ENCODE measurements around the gene ARFGAP3. TPM values are rescaled to one million over a fixed set of nuclear protein-coding genes. Genes with fewer than 3 reads are reported as not detected.

Gene ARFGAP3
- total RNA-seq, 1 donor from 2014 or later: 80.8 TPM

GRCh38 chr22:42873356-42873755 lies 16.3 kb upstream of the ARFGAP3 start:
- peaks cover 12% of the 10 kb centered on the region for H3K4me1 Mint-ChIP-seq (ENCODE audit: low read depth)
- no peak for TF ChIP-seq CTCF (IDR thresholded peaks at IDR 0.05)
- peak overlapping the region; percentile 32 for H3K27ac Mint-ChIP-seq (ENCODE audit: unreplicated experiment)
- no peak for DNase-seq (ENCODE audit: low spot score)
- no peaks in the 10 kb centered on the region for H3K9me3 Mint-ChIP-seq (ENCODE audit: low read depth)
- H3K4me3 Mint-ChIP-seq (ENCODE audit: unreplicated experiment): no peak overlapping the region
- H3K27me3 Mint-ChIP-seq (ENCODE audit: low read depth): no peaks in the 10 kb centered on the region
- peaks cover 20% of the 10 kb centered on the region for H3K36me3 Mint-ChIP-seq (ENCODE audit: low read depth)

DNA sequence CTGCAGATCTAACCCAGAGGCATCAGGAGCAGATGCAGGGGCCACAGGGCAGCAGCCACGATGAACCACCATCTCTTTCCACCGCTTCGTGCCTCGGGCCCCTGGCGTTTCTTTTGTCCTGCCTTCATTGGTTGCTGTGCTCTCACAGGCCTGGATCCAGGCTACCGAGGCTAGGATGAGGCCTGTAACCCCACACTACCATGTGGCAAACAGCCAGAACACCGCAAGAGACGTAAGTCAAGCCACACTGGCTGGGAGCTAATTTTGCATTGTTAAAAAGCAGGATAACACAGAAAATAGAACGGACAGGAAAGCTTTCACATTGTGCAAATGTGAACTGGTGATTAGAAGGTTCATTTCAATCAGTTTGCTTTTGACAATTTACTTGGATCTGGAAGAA lies 15.7 kb upstream of the ARFGAP3 start:
- H3K9me3 Mint-ChIP-seq (ENCODE audit: low read depth): no peaks in the 10 kb centered on the region
- peaks cover 19% of the 10 kb centered on the region for H3K36me3 Mint-ChIP-seq (ENCODE audit: low read depth)
- H3K27me3 Mint-ChIP-seq (ENCODE audit: low read depth): no peaks in the 10 kb centered on the region
- no peak for DNase-seq (ENCODE audit: low spot score)
- no peak for TF ChIP-seq CTCF (IDR thresholded peaks at IDR 0.05)
- no peak overlapping the region for H3K4me3 Mint-ChIP-seq (ENCODE audit: unreplicated experiment)
- peaks cover 16% of the 10 kb centered on the region for H3K4me1 Mint-ChIP-seq (ENCODE audit: low read depth)
- H3K27ac Mint-ChIP-seq (ENCODE audit: unreplicated experiment): no peak overlapping the region

DNA sequence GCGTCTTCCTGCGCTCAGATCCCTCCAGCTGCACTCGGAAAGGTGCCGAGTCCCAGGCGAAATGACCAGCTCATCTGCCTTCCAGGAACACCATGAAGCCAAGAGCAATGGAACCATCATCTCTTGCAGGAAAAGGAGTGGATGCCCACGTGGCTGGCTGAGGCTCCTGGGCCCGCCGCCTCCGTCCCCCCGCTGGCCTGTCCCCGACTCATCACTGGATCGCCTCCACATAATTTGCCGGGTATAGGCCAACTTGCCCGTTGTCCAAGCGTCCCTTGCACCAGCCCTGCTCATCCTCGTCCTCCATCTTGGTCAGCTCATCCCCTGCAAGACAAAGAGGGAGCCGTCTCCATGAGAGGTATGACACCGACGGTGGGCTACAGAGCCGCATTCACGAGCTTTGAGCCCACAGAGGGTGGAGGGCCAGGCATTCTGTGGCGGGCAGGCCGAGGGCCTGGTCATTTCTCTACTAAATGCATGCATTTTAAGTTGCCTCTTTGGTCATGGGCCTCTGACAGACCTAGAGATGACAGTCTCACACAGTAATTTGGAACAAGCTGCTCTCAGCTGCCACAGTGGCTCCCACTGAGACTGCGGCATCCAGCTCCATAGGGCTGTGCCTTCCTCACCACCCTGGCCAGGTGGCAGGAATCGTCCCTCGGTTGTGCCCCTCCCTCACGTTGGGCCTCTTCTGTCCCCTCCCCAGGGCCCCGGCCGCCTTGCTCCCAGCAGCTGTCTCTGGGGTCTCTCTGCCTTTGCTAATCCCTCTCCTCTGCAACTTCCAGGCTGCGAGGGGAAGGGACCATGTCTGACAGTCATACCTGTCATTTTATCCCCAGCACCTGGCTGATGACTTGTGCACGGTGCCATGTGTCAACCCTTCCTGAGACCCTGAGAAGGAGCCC lies 14.3 kb upstream of the ARFGAP3 start:
- no peak for TF ChIP-seq CTCF (IDR thresholded peaks at IDR 0.05)
- peaks cover 13% of the 10 kb centered on the region for H3K36me3 Mint-ChIP-seq (ENCODE audit: low read depth)
- DNase-seq (ENCODE audit: low spot score): no peak
- H3K27me3 Mint-ChIP-seq (ENCODE audit: low read depth): no peaks in the 10 kb centered on the region
- H3K4me1 Mint-ChIP-seq (ENCODE audit: low read depth): peaks cover 20% of the 10 kb centered on the region
- H3K27ac Mint-ChIP-seq (ENCODE audit: unreplicated experiment): no peak overlapping the region
- H3K4me3 Mint-ChIP-seq (ENCODE audit: unreplicated experiment): no peak overlapping the region
- no peaks in the 10 kb centered on the region for H3K9me3 Mint-ChIP-seq (ENCODE audit: low read depth)

DNA sequence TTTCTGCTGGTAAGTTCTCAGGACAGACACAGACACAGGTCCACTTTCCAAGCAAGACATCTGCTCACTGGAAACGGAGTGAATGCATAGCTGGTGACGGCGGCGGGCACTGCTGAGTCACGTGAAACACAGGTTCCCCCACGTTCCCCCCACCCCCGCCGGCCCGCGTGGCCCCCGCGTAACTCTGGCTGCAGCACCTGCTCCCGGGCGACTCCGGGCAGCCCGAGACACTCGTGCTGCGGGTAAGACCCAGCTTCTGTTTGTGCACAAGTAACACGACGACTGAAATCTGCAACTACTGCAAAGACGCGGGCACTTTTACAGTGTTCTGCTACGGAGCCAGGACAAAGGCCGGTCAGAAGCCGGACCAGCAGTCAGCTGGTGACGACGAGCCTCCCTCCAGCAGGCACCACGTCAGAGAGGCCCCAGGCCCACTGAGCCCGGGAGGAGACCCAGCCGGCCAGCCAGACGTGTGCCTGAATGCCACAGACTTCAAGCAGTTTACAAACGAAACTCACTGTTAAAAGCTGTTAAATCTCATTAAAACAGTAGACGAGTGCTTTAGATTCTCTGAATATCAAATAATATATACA lies 12.9 kb upstream of the ARFGAP3 start:
- Mint-ChIP-seq H3K9me3 (ENCODE audit: low read depth) (no peaks in the 10 kb centered on the region), H3K27ac (ENCODE audit: unreplicated experiment) (no peak overlapping the region), H3K4me1 (ENCODE audit: low read depth) (peaks cover 20% of the 10 kb centered on the region)

More for the DNA sequence above, 12.9 kb upstream of the ARFGAP3 start:
- H3K27me3 Mint-ChIP-seq (ENCODE audit: low read depth): no peaks in the 10 kb centered on the region
- no peak for TF ChIP-seq CTCF (IDR thresholded peaks at IDR 0.05)
- no peak overlapping the region for H3K4me3 Mint-ChIP-seq (ENCODE audit: unreplicated experiment)
- H3K36me3 Mint-ChIP-seq (ENCODE audit: low read depth): peaks cover 4% of the 10 kb centered on the region
- DNase-seq (ENCODE audit: low spot score): no peak
